Activated naive CD4-positive, alpha-beta T cell treated with anti-CD3 and anti-CD28 coated beads, Interleukin-2, amount 50 U/mL, for 16 hours (primary cell): ENCODE data around the gene POMGNT1.
"Not testable (repeated sequence)": the region's sequence is repeated elsewhere in the genome, so short reads cannot be mapped to it uniquely, and the experiment has no call there.

ENCODE experiments used
- DNase-seq: peaks from one replicate; pipeline ENCODE4 v3.0.0-alpha.2; 2020

Gene POMGNT1

DNA sequence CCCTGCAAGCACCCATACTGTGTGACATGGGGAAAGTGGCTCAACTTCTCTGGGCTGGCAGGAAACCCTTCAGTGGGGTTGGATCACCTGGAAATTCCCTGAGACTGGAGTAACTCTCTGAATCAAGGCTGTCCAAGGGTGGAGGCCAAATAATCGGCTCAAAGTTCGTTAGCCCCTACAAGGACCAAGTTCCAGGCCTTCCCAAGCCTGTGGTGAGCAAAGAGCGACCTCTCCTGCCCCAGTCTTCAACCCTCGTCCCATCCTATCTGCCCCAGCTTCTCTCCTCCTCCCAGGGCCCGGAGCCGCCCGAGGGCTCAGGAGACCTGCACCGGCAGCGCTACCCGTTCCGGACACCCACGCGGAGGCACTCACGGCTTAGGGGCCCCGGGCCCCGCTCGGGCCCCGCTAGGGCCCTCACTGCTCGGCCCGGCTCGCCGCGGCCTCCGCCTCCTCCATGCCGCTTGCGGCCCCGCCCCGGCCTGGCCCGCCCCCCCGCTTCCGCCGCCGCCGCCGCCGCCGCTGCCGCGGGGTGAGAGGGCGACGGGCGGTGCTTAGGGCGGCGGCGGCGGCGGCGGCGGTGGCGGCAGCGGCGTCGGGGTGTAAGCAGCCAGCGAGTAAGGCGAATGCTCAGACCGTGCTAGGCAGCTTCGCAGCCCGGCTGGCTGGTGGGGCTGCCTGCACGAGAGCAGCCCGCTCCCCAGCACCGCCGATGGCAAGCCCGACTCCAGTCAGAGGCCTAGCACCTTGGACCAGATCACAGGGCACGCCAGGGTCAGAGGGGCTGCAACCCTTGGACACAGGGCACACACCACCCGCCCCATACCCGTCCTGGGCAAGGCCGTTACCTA, at the start of gene POMGNT1:
Gene POMGNT1, minus strand, starts transcription at position 471 of the 848 bp plus-strand sequence. CDS start 613 bp downstream, outside the sequence.
- peak; percentile 81 for DNase-seq

DNA sequence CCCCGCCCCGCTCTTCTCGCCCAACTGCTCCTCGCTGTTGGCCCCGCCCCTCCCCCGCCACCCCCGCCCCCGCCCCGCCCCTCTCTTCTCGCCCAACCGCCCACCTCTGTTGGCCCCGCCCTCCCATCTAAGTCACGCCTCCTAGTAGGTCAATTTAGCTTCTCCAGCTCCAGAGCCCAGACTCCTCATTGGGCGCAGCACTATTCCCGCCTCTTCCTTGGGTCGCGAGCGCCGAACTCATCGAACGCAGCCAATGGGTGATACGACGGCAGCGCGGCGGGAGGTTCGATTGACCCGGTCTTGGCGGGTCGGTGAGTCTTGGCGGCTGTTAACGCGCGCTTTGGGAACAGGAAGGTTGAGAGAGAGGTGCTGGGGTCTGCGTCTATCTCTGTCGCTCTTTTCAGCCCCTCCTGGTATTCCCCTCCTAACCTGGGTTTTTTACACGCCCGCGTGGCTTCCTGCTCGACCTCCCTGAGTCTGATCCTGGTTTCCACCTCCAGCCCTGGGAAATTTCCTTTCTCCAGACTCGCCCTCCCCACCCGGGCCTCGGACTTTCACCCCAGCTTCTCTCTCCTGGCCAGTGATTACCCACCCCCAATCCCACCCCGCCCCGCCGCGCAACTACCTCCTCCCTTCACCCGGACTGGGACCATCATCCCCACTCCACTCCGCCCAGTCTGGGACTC, 49.3 kb upstream of the POMGNT1 start, which contains the start of gene RAD54L:
Gene RAD54L, plus strand, starts transcription at position 328 of the 686 bp plus-strand sequence. CDS start 643 bp downstream, outside the sequence.
- peak; percentile 97 for DNase-seq

DNA sequence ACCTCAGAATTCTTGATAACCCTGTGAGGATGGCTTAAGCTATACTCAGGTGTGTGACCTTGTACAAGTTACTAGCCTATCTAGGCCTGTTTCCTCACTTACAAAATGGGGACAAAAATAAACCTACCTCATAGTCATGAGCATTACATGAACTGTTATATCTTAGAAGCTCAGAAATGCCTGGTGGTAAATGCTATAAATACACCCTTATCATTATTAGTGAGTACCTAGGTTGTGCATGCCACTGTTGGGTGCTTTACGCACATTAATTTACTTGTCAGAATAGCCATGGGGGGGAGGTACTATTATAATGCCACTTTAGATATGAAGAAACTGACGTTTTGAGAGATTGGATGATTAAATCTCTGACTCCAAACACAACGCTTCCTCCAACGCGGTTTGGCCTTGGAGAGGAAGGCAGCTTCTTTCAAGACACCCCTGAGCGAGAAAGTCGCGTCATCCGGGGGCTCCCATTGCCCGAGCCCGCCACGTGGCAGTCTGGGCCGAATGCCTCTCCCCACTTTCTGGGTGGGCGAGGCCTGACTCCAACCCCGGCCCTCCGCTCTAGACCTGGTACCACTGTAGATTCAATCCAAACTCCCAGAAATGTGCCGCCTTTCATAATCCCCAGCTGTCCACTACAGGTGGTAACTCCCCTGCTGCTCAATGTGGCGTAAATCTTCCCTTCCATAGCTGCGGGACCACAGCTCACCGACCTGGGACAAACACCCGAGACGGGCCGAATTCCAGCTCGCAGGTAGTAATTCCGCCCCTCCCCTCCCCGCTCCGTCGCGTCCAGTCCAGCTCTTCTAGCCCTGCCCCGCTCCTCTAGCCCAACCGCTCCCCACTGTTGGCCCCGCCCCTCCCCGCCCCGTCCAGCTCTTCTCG, 48.6 kb upstream of the POMGNT1 start:
- DNase-seq: peak; percentile 69

DNA sequence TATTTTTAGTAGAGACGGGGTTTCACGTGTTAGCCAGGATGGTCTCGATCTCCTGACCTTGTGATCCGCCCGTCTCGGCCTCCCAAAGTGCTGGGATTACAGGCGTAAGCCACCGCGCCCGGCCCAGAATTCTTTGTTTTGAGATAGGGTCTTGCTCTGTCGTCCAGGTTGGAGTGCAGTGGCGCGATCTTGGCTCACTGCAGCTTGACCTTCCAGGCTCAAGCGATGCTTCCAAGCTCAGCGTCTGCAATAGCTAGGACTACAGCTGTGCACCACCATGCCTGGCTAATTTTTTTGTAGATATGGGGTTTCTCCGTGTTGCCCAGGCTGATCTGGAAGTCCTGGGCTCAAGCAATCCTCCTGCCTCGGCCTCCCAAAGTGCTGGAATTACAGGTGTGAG, 47.9 kb upstream of the POMGNT1 start:
- not testable (repeated sequence) for DNase-seq

DNA sequence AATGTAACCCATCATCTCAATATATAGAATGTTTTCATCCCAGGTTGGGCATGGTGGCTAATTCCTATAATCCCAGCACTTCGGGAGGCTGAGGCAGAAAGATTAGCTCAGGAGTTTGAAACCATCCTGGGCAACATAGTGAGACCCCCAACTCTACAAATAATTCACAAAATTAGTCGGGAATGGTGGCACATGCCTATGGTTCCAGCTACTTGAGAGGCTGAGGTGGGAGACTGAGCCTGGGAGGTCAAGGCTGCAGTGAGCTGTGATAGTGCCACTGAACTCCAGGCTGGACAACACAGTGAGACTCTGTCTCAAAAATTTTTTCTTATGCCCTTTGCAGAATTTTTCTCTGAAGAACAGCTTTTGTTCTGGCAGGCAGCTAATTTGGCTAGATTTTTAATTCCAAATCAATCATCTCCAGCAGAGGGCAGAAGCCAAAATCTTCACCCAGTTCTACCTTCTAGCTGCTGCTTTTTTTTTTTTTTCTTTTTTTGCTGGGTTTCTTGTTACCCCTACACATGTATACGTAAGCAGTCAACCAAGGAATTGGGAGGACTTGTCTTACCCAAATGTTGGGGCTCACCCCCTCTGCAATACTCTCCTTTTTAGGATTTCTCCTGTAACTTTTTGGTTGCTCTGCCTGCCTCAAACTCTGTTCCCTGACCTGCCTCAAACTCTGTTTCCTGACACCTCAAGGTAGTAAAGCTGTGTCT, 46.6 kb upstream of the POMGNT1 start:
- no peak for DNase-seq

DNA sequence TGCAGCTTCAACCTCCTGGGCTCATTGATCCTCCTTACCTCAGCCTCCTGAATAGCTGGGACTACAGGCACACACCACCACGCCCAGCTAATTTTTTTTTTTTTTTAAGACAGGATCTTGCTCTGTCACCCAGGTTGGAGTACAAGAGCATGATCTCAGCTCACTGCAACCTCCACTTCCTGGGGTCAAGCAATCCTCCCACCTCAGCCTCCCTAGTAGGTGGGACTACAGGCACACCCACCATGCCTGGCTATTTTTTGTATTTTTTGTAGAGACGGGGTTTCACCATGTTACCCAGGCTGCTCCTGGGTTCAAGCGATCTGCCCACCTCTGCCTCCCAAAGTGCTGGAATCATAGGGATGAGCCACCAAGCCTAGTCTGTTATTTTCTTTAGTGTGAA, 45.6 kb upstream of the POMGNT1 start:
- not testable (repeated sequence) for DNase-seq

DNA sequence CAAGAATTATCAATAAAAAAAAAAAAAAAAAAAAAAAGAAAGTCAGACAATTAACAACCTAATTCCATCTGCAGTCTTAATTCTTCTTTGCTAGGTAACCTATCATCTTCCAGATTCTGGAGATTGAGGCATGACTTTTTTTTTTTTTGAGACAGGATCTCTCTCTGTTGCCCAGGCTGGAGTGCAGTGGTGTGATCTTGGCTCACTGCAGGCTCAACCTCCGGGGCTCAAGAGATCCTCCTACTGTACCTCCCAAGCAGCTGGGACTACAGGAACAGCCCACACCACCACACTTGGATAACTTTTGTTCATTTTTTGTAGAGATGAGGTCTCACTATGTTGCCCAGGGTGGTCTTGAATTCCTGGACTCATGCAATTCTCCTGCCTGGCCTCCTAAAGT, 44.7 kb upstream of the POMGNT1 start:
- no peak for DNase-seq

DNA sequence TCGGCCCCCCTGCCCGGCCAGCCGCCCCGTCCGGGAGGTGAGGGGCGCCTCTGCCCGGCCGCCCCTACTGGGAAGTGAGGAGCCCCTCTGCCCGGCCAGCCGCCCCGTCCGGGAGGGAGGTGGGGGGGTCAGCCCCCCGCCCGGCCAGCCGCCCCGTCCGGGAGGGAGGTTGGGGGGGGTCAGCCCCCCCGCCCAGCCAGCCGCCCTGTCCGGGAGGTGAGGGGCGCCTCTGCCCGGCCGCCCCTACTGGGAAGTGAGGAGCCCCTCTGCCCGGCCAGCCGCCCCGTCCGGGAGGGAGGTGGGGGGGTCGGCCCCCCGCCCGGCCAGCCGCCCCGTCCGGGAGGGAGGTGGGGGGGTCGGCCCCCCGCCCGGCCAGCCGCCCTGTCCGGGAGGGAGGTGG, 43.5 kb upstream of the POMGNT1 start:
- DNase-seq: not testable (repeated sequence)

DNA sequence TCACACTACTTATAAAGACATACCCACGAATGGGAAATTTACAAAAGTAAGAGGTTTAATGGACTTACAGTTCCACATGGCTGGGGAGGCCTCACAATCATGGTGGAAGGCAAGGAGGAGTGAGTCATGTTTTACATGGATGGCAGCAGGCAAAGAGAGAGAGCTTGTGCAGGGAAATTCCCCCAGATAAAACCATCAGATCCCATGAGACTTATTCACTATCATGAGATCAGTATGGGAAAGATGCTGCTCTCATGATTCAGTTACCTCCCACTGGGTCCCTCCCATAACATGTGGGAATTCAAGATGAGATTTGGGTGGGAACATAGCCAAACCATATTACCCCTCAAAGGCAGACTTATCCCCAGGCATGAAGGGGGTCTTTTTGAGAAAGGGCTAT, 40.6 kb upstream of the POMGNT1 start:
- not testable (repeated sequence) for DNase-seq

DNA sequence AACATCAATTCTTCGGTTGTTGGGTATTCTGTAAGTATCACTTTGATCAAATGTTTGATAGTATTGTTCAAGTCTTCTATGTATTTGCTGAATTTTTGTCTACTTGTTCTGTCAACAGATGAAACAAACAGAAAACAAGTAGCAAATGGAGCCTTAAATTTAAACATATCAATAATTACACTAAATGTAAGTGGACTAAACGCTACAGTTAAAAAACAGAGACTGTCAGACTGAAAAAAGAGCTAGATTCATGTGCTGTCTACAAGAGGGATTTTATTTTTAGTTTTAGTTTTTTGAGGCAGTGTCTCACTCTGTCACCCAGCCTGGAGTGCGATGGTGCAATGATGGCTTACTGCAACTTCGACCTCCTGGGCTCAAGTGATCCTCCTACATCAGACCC, 38.6 kb upstream of the POMGNT1 start:
- DNase-seq: no peak

DNA sequence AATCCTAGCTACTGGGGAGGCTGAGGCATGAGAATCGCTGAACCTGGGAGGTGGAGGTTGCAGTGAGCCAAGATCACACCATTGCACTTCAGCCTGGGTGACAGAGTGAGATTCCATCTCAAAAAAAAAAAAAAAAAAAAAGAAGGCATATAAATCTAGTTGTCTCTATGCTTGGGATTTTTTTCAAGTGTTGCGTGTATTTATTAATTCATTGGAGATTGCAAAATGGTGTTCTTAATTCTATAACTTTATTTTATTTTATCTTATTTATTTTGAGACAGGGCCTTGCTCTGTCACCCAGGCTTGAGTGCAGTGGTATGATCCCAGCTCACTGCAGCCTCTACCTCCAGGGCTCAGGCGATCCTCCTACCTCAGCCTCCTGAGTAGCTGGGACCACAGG, 33.0 kb upstream of the POMGNT1 start:
- not testable (repeated sequence) for DNase-seq

DNA sequence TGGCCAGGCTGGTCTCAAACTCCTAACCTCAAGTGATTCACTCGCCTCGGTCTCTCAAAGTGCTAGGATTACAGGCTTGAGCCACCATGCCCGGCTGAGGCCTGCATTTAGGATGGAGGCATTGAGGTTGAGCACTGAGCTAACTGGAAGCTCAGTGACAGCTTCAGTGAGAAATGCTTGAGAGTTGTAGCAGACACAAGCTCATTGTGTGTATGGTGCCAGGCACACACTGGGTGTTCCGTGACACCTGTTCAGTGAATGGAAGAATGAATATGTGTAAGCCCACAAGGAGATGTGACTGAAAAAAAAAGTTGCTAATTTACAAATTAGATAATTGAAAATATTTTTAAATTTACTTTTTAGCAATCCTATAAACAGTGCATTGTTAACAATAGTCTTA, 26.7 kb upstream of the POMGNT1 start:
- no peak for DNase-seq

DNA sequence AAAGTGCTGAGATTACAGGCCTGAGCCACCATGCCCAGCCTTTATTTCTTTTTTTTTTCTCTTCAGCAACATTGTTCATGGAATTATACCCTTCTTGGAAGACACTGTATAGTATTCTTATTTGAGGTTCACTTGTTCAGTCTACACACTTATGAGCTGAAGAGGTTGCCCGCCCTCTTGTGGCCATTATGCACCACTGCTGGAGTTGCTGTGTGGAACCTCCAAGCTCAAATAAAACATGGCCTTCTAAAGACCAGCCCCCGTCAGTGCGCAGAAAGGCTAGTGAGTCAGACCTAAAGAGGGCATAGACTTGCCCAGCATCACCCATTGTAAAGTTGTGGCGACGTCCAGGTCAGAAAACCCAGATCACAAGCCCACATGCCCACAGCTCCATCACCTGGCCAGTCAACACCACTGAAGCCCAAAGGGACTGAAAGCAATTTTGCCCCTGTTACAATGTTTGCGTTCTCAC, 25.3 kb upstream of the POMGNT1 start:
- DNase-seq: peak; percentile 62

DNA sequence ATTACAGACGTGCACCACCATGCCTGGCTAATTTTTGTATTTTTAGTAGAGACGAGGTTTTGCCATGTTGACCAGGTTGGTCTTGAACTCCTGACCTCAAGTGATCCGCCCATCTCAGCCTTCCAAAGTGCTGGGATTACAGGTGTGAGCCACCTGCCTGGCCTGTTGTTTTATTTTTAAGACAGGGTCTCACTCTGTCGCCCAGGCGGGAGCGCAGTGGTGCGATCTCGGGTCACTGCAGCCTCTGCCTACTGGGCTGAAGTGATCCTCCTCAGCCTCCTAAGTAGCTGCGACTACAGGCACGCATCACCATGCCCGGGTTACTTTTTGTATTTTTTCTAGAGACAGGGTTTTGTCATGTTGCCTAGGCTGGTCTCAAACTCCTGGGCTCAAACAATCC, 24.8 kb upstream of the POMGNT1 start:
- not testable (repeated sequence) for DNase-seq

DNA sequence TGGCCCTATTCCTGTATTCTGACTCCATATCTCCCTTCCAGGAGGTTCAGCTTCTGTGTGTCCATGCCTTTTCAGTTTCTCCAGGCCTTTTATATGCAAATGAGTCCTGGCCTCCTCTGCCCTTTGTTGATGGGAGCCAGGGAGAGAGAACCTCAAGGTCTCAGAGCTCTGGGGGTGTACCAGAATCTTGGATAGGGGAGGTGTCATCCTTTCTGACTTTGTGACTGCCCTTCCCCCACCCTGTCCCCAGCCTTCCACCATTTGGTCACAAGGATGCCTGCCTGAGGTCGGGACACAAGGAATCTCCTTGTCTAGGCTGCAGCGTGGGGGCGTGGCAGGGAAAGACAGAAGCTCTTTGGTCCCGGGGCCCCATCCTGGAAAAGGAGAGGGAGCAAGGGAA, 23.5 kb upstream of the POMGNT1 start:
- no peak for DNase-seq

DNA sequence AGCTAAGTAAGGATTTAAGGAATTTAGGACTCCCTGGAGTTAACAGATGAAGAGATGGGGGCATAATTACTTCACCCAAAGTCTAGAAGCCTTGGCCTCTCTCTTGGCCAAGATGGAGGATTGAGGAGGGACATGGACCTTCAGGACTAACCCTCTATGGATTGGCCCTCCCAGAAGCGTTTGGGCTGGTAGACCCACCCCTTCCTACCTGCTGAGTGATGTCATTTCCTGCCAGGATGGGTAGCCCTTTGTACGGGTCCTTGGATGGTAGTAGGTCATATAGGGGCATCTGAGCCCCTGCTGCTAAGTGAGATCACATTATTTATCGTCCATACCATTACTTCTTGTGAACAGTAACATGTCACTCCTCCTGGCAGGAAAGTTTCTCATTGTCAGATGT, 22.6 kb upstream of the POMGNT1 start:
- DNase-seq: no peak

DNA sequence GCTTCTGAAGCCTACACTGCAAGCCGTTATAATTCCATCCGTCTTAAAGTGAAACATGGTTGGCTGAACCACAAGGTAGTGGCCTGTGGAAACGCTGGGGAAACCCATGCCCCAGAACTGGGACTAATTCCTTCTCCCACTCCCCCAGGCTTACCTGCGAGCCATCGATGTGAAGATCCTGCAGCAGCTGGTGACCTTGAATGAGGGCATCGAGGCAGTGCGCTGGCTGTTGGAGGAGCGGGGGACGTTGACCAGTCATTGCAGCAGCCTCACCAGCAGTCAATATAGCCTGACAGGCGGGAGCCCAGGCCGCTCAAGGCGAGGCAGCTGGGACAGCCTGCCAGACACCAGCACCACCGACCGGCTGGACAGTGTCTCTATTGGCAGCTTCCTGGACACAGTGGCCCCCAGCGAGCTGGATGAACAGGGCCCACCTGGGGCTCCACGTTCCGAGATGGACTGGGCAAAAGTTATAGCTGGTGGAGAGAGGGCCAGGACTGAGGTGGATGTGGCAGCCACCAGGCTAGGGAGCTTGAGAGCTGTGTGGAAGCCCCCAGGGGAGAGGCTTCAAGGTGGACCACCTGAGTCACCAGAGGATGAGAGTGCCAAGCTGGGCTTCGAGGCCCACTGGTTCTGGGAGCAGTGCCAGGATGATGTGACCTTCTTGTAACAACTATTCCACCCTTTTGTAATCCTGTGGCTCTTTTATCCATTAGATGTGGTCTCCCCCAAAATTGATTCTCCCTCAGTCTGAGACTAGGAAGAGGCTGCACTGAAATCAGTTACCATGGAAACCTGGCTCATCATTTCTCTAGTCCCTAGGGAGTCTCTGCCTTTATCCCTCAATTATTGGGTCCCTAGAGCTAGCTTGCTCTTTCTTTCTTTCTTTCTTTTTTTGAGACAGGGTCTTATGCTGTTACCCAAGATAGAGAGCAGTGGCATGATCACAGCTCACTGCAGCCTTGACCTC, 21.6 kb upstream of the POMGNT1 start:
- no peak for DNase-seq

DNA sequence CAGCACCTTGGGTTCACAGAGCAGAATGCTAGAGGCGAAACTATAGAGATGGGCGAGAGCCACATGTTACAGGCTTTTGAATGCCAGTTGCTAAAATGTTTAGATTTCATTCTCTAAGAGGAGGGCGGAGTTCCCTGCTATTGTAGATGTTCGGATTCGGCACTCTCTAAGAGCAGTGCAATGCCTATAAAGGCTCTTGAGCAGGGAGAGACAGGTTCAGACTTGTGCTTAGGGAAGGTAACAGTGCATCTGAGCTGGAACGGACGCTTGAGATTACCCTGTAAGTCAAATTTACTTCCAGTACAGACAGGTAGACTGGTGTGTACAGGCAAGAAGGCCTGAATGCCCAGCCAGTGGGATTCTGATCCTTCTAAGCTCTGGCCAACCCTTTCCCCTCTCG, 20.2 kb upstream of the POMGNT1 start:
- no peak for DNase-seq

DNA sequence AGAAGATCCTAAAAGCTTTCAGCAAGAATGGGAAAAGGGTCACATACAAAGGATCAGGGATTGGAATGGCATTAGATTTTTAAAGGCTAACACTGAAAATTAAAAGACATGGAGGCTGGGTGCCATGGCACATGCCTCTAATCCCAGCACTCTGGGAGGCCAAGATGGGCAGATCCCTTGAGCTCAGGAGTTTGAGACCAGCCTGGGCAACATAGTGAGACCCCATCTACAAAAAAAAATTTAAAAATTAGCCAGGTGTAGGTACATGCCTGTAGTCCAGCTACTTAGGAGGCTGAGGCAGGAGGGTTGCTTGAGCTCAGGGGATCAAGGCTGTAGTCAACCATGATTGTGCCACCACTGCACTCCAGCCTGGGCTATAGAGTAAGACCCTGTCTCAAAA, 17.3 kb upstream of the POMGNT1 start:
- DNase-seq: no peak

DNA sequence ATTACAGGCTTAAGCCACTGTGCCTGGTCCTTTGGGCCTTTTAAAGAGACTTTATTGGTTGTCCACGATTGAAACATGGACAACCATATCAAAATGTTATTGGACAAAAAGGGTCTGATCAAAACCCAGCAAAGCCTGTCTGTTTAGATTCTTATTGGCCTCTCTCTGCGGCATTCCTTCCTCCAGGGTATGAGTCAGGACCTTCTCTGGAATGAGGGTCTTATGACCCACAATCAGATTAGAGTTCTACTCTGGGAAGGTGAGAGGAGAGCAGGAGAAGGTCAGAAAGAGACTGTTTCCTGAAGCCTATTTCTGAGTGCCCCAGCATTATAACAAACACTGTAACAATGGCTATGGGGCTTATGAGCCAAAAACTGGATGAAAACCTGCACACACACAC, 12.8 kb upstream of the POMGNT1 start:
- no peak for DNase-seq

DNA sequence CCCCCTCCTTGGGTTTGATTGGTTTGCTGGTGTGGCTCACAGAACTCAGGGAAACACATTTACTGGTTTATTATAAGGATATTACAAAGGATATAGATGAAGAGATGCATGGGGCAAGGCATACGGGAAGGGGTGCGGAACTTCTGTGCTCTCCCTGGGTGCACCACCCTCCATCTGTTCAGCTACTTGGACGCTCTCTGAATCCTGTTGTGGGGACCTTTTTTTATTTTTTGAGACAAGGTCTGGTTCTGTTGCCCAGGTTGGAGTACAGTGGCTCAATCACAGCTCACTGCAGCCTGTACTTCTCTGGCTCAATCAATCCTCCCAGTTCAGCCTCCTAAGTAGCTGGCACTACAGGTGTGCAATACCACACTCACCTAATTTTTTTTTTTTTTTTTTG, 12.3 kb upstream of the POMGNT1 start:
- DNase-seq: no peak
